Peyer's patch (tissue), 4 donors: ENCODE results near the gene RHBDD1.

Experiments
- POLR2A ChIP-seq, 2 donors: fragments of 450-650 bp; IDR thresholded peaks; one replicate each; pipeline ENCODE4 v1.5.1; 2017; ENCODE audit warnings: antibody characterized with exemption in 2 of 2, mild to moderate bottlenecking in 2 of 2, moderate library complexity in 2 of 2
- TF ChIP-seq, protein P1 (sequence below), 6 experiments: fragments of 450-650 bp in 4 of 6; fragments of 200-600 bp in 2 of 6; sonication (generic) in 1 of 6; IDR thresholded peaks; one replicate each; pipeline ENCODE4 v1.5.1; 2017 to 2019; ENCODE audit warnings: antibody characterized with exemption in 6 of 6, mild to moderate bottlenecking in 3 of 6, moderate library complexity in 1 of 6

- TF ChIP-seq, protein P1, sequence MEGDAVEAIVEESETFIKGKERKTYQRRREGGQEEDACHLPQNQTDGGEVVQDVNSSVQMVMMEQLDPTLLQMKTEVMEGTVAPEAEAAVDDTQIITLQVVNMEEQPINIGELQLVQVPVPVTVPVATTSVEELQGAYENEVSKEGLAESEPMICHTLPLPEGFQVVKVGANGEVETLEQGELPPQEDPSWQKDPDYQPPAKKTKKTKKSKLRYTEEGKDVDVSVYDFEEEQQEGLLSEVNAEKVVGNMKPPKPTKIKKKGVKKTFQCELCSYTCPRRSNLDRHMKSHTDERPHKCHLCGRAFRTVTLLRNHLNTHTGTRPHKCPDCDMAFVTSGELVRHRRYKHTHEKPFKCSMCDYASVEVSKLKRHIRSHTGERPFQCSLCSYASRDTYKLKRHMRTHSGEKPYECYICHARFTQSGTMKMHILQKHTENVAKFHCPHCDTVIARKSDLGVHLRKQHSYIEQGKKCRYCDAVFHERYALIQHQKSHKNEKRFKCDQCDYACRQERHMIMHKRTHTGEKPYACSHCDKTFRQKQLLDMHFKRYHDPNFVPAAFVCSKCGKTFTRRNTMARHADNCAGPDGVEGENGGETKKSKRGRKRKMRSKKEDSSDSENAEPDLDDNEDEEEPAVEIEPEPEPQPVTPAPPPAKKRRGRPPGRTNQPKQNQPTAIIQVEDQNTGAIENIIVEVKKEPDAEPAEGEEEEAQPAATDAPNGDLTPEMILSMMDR (IDR thresholded peaks at IDR 0.05): no peak
- TF ChIP-seq POLR2A (IDR thresholded peaks at IDR 0.05): no peak
These were observed 9.7 kb downstream of the RHBDD1 start for GRCh38 chr2:226845386-226846116.
